WTC11 (cell line): Measurements from ENCODE around the gene FBLN2. TPM values are rescaled to one million over a fixed set of nuclear protein-coding genes. Genes with fewer than 3 reads are reported as not detected.

Experiments used
- ATF6 ChIP-seq: sonication (generic); formaldehyde crosslinking; IDR thresholded peaks from 2 replicates; pipeline ENCODE4 v1.8.1; 2023; ENCODE audit warnings: mild to moderate bottlenecking, missing genetic modification reagents
- CREB1 ChIP-seq: sonication (generic); formaldehyde crosslinking; IDR thresholded peaks from 2 replicates; pipeline ENCODE4 v1.8.0; 2023; ENCODE audit warnings: mild to moderate bottlenecking, missing genetic modification reagents
- CREM ChIP-seq: sonication (generic); formaldehyde crosslinking; IDR thresholded peaks from 2 replicates; pipeline ENCODE4 v1.8.1; 2022; ENCODE audit warnings: mild to moderate bottlenecking, missing genetic modification reagents, moderate library complexity
- E2F1 ChIP-seq: sonication (generic); formaldehyde crosslinking; IDR thresholded peaks from 2 replicates; pipeline ENCODE4 v1.8.0; 2022; ENCODE audit warnings: mild to moderate bottlenecking, missing genetic modification reagents
- E2F4 ChIP-seq: sonication (generic); formaldehyde crosslinking; IDR thresholded peaks from 2 replicates; pipeline ENCODE4 v1.8.1; 2022; ENCODE audit warnings: low read depth, mild to moderate bottlenecking, moderate library complexity, missing genetic modification reagents, borderline replicate concordance
- FOXK1 ChIP-seq: sonication (generic); formaldehyde crosslinking; IDR thresholded peaks from 2 replicates; pipeline ENCODE4 v1.8.0; 2022; ENCODE audit warnings: mild to moderate bottlenecking, moderate library complexity, missing genetic modification reagents
- FOXP1 ChIP-seq: sonication (generic); formaldehyde crosslinking; IDR thresholded peaks from 2 replicates; pipeline ENCODE4 v1.8.0; 2022; ENCODE audit warnings: missing genetic modification reagents, mild to moderate bottlenecking, moderate library complexity, borderline replicate concordance
- FOXP4 ChIP-seq: sonication (generic); formaldehyde crosslinking; IDR thresholded peaks from 2 replicates; pipeline ENCODE4 v1.8.0; 2022; ENCODE audit warnings: mild to moderate bottlenecking, missing genetic modification reagents
- GABPB1 ChIP-seq: sonication (generic); formaldehyde crosslinking; IDR thresholded peaks from 2 replicates; pipeline ENCODE4 v1.8.1; 2023; ENCODE audit warnings: mild to moderate bottlenecking, missing genetic modification reagents
- HMGA2 ChIP-seq: fragments of 250-450 bp; sonication (Bioruptor Pico); IDR thresholded peaks from 2 replicates; pipeline ENCODE4 v1.4.0; 2021; ENCODE audit warnings: mild to moderate bottlenecking, moderate library complexity
- JAZF1 ChIP-seq: fragments of 250-450 bp; sonication (Bioruptor Pico); IDR thresholded peaks from 2 replicates; pipeline ENCODE4 v1.9.0; 2021; ENCODE audit warnings: moderate library complexity, mild to moderate bottlenecking, inconsistent platforms
- MXD4 ChIP-seq: fragments of 250-450 bp; sonication (Bioruptor Pico); IDR thresholded peaks from 2 replicates; pipeline ENCODE4 v1.8.0; 2021; ENCODE audit warnings: mild to moderate bottlenecking, moderate library complexity, borderline replicate concordance
- NFE2L1 ChIP-seq: sonication (generic); formaldehyde crosslinking; IDR thresholded peaks from 2 replicates; pipeline ENCODE4 v1.8.1; 2023; ENCODE audit warnings: missing genetic modification reagents
- PRRX2 ChIP-seq: fragments of 250-450 bp; sonication (Bioruptor Pico); IDR thresholded peaks from 2 replicates; pipeline ENCODE4 v1.8.0; 2021; ENCODE audit warnings: mild to moderate bottlenecking
- SMAD3 ChIP-seq: sonication (generic); formaldehyde crosslinking; IDR thresholded peaks from 2 replicates; pipeline ENCODE4 v1.8.0; 2022; ENCODE audit warnings: missing genetic modification reagents, mild to moderate bottlenecking, borderline replicate concordance
- SMAD4 ChIP-seq: sonication (generic); formaldehyde crosslinking; IDR thresholded peaks from 2 replicates; pipeline ENCODE4 v1.8.0; 2022; ENCODE audit warnings: mild to moderate bottlenecking, missing genetic modification reagents
- SOX15 ChIP-seq: fragments of 250-450 bp; sonication (Bioruptor Pico); IDR thresholded peaks from 2 replicates; pipeline ENCODE4 v1.9.0; 2021; ENCODE audit warnings: mild to moderate bottlenecking
- TEAD4 ChIP-seq: sonication (generic); formaldehyde crosslinking; IDR thresholded peaks from 2 replicates; pipeline ENCODE4 v1.8.0; 2022; ENCODE audit warnings: mild to moderate bottlenecking, missing genetic modification reagents
- TP53 ChIP-seq: sonication (generic); formaldehyde crosslinking; IDR thresholded peaks from 2 replicates; pipeline ENCODE4 v1.8.1; 2023; ENCODE audit warnings: mild to moderate bottlenecking, missing genetic modification reagents
- ZNF219 ChIP-seq: sonication (generic); formaldehyde crosslinking; IDR thresholded peaks from 2 replicates; pipeline ENCODE4 v1.8.0; 2023; ENCODE audit warnings: missing genetic modification reagents, mild to moderate bottlenecking, borderline replicate concordance
- ZNF232 ChIP-seq: sonication (generic); formaldehyde crosslinking; IDR thresholded peaks from 2 replicates; pipeline ENCODE4 v1.8.0; 2022; ENCODE audit warnings: mild to moderate bottlenecking, missing genetic modification reagents
- ZNF317 ChIP-seq: sonication (generic); formaldehyde crosslinking; IDR thresholded peaks from 2 replicates; pipeline ENCODE4 v1.8.1; 2023; ENCODE audit warnings: low read depth, mild to moderate bottlenecking, moderate library complexity, missing genetic modification reagents, borderline replicate concordance
- ZNF512 ChIP-seq: sonication (generic); formaldehyde crosslinking; IDR thresholded peaks from 2 replicates; pipeline ENCODE4 v1.8.1; 2022; ENCODE audit warnings: missing genetic modification reagents, borderline replicate concordance
- ZNF671 ChIP-seq: fragments of 250-450 bp; sonication (Bioruptor Pico); IDR thresholded peaks from 2 replicates; pipeline ENCODE4 v1.8.0; 2021; ENCODE audit warnings: mild to moderate bottlenecking
- total RNA-seq: library from RNA; stranded (reverse); gene quantifications from 3 replicates; pipeline ENCODE4 v1.2.3, GENCODE V29; 2021
- TF ChIP-seq, protein P1 (sequence below): fragments of 200-600 bp; IDR thresholded peaks from 2 replicates; pipeline ENCODE4 v1.8.0; 2022; ENCODE audit warnings: antibody characterized with exemption
- TF ChIP-seq, protein P2 (sequence below): sonication (generic); formaldehyde crosslinking; conservative IDR thresholded peaks from 2 replicates; pipeline ENCODE4 v1.8.1; 2022; ENCODE audit warnings: mild to moderate bottlenecking, missing genetic modification reagents
- TF ChIP-seq, protein P3 (sequence below): sonication (generic); formaldehyde crosslinking; IDR thresholded peaks from 2 replicates; pipeline ENCODE4 v1.8.0; 2023; ENCODE audit warnings: missing genetic modification reagents
- TF ChIP-seq, protein P4 (sequence below): fragments of 250-450 bp; sonication (Bioruptor Pico); IDR thresholded peaks from 2 replicates; pipeline ENCODE4 v1.9.0; 2021; ENCODE audit warnings: moderate library complexity, mild to moderate bottlenecking, inconsistent platforms, borderline replicate concordance

Gene FBLN2
- total RNA-seq, 1 experiment from 2014 or later = 20.7 TPM

GRCh38 chr3:13548696-13549622, at the start of gene FBLN2 (continued):
- peak; percentile 90 for TF ChIP-seq FOXP4 (CRISPR knock-in tag)
- no peak for TF ChIP-seq E2F1
- no peak for TF ChIP-seq ZNF219 (CRISPR knock-in tag)
- TF ChIP-seq, protein P1, sequence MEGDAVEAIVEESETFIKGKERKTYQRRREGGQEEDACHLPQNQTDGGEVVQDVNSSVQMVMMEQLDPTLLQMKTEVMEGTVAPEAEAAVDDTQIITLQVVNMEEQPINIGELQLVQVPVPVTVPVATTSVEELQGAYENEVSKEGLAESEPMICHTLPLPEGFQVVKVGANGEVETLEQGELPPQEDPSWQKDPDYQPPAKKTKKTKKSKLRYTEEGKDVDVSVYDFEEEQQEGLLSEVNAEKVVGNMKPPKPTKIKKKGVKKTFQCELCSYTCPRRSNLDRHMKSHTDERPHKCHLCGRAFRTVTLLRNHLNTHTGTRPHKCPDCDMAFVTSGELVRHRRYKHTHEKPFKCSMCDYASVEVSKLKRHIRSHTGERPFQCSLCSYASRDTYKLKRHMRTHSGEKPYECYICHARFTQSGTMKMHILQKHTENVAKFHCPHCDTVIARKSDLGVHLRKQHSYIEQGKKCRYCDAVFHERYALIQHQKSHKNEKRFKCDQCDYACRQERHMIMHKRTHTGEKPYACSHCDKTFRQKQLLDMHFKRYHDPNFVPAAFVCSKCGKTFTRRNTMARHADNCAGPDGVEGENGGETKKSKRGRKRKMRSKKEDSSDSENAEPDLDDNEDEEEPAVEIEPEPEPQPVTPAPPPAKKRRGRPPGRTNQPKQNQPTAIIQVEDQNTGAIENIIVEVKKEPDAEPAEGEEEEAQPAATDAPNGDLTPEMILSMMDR = no peak
- no peak for TF ChIP-seq FOXK1 (CRISPR knock-in tag)
- no peak for TF ChIP-seq SMAD3 (CRISPR knock-in tag)
- peak; percentile 69; the same call in 1 of the 2 replicates for TF ChIP-seq TP53 (CRISPR knock-in tag)
- TF ChIP-seq HMGA2 (CRISPR knock-in tag) = no peak
- TF ChIP-seq CREB1 = no peak
- no peak for TF ChIP-seq MXD4 (CRISPR knock-in tag)
- TF ChIP-seq ATF6 (CRISPR knock-in tag) = no peak
- no peak for TF ChIP-seq GABPB1 (CRISPR knock-in tag)
- TF ChIP-seq NFE2L1 (CRISPR knock-in tag) = no peak
- no peak for TF ChIP-seq JAZF1 (CRISPR knock-in tag)
- TF ChIP-seq PRRX2 = no peak
- TF ChIP-seq, protein P2, sequence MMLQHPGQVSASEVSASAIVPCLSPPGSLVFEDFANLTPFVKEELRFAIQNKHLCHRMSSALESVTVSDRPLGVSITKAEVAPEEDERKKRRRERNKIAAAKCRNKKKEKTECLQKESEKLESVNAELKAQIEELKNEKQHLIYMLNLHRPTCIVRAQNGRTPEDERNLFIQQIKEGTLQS (CRISPR knock-in tag) = no peak
- TF ChIP-seq E2F4 (CRISPR knock-in tag) = no peak
- peak; percentile 73 for TF ChIP-seq FOXP1 (CRISPR knock-in tag)
- no peak for TF ChIP-seq SMAD4
- peak; percentile 87 for TF ChIP-seq CREM (CRISPR knock-in tag)
- TF ChIP-seq ZNF671 (CRISPR knock-in tag) = no peak
- TF ChIP-seq TEAD4 (CRISPR knock-in tag) = no peak
- TF ChIP-seq, protein P3, sequence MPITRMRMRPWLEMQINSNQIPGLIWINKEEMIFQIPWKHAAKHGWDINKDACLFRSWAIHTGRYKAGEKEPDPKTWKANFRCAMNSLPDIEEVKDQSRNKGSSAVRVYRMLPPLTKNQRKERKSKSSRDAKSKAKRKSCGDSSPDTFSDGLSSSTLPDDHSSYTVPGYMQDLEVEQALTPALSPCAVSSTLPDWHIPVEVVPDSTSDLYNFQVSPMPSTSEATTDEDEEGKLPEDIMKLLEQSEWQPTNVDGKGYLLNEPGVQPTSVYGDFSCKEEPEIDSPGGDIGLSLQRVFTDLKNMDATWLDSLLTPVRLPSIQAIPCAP (CRISPR knock-in tag) = no peak
- TF ChIP-seq ZNF512 (CRISPR knock-in tag) = no peak
- TF ChIP-seq ZNF317 (CRISPR knock-in tag) = no peak
- no peak for TF ChIP-seq SOX15 (CRISPR knock-in tag)
- peak; percentile 49; the same call in 1 of the 2 replicates for TF ChIP-seq ZNF232 (CRISPR knock-in tag)
- TF ChIP-seq, protein P4, sequence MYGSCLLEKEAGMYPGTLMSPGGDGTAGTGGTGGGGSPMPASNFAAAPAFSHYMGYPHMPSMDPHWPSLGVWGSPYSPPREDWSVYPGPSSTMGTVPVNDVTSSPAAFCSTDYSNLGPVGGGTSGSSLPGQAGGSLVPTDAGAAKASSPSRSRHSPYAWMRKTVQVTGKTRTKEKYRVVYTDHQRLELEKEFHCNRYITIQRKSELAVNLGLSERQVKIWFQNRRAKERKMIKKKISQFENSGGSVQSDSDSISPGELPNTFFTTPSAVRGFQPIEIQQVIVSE (CRISPR knock-in tag) = no peak
